Measurements from ENCODE around the gene ITGA11. TPM values are rescaled to one million over a fixed set of nuclear protein-coding genes. Genes with fewer than 3 reads are reported as not detected.
"Not testable (repeated sequence)": the region's sequence is repeated elsewhere in the genome, so short reads cannot be mapped to it uniquely, and the experiment has no call there.

The ITGA11 gene
- total RNA-seq, 2 experiments from 2014 or later = 1.7 to 3.6 TPM

GRCh38 chr15:68399096-68400065 is 32.6 kb downstream of the ITGA11 start:
- CTCF ChIA-PET = interaction anchor here (1.6 kb wide), 1 partner anchor 93 kb away, joined by 6 read pairs; no protein-coding TSS in a partner anchor
- POLR2A ChIA-PET = interaction anchor here (1.2 kb wide), 1 partner anchor 170 kb away, joined by 3 read pairs; the partner anchor contains the start of gene CLN6
- no peak for DNase-seq
- intact Hi-C loops (cut with micrococcal nuclease) = no loop called here
- Mint-ChIP-seq H3K27ac (no peak overlapping the region), H3K27me3 (peaks cover 5% of the 10 kb centered on the region), H3K4me1 (ENCODE audit: low read depth) (no peaks in the 10 kb centered on the region), H3K36me3 (ENCODE audit: low read depth) (no peaks in the 10 kb centered on the region), H3K4me3 (no peak overlapping the region), H3K9me3 (peaks cover 7% of the 10 kb centered on the region)
- TF ChIP-seq, protein P1, sequence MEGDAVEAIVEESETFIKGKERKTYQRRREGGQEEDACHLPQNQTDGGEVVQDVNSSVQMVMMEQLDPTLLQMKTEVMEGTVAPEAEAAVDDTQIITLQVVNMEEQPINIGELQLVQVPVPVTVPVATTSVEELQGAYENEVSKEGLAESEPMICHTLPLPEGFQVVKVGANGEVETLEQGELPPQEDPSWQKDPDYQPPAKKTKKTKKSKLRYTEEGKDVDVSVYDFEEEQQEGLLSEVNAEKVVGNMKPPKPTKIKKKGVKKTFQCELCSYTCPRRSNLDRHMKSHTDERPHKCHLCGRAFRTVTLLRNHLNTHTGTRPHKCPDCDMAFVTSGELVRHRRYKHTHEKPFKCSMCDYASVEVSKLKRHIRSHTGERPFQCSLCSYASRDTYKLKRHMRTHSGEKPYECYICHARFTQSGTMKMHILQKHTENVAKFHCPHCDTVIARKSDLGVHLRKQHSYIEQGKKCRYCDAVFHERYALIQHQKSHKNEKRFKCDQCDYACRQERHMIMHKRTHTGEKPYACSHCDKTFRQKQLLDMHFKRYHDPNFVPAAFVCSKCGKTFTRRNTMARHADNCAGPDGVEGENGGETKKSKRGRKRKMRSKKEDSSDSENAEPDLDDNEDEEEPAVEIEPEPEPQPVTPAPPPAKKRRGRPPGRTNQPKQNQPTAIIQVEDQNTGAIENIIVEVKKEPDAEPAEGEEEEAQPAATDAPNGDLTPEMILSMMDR (IDR thresholded peaks at IDR 0.05) = no peak
- peak; percentile 37 for ATAC-seq

- H3K4me1 Mint-ChIP-seq (ENCODE audit: low read depth); H3K27ac Mint-ChIP-seq; CTCF ChIA-PET; POLR2A ChIA-PET; H3K9me3 Mint-ChIP-seq; H3K36me3 Mint-ChIP-seq (ENCODE audit: low read depth); H3K4me3 Mint-ChIP-seq; ATAC-seq; intact Hi-C loops (cut with micrococcal nuclease); DNase-seq: not testable (repeated sequence)
- H3K27me3 Mint-ChIP-seq = peaks cover 12% of the 10 kb centered on the region
Measured at GRCh38 chr15:68397999-68398398, 34.0 kb downstream of the ITGA11 start.

- Mint-ChIP-seq H3K27ac (no peak overlapping the region), H3K9me3 (peaks cover 4% of the 10 kb centered on the region), H3K36me3 (ENCODE audit: low read depth) (no peaks in the 10 kb centered on the region), H3K27me3 (peaks cover 24% of the 10 kb centered on the region), H3K4me1 (ENCODE audit: low read depth) (no peaks in the 10 kb centered on the region), H3K4me3 (no peak overlapping the region)
- TF ChIP-seq, protein P1 (IDR thresholded peaks at IDR 0.05) = no peak
- CTCF ChIA-PET = interaction anchor here (0.6 to 1.4 kb wide), 4 partner anchors 13 to 93 kb away, joined by 3 to 5 read pairs (median 3); no protein-coding TSS in a partner anchor
- no peak for DNase-seq
- peak; percentile 13 for ATAC-seq
- intact Hi-C loops (cut with micrococcal nuclease) = no loop called here
- POLR2A ChIA-PET = no interaction called here
Measured at GRCh38 chr15:68396068-68396467, 35.9 kb downstream of the ITGA11 start.

- ATAC-seq (no peak), DNase-seq (no peak)
- CTCF ChIA-PET = interaction anchor here (1.5 kb wide), 1 partner anchor 138 kb away, joined by 7 read pairs; no protein-coding TSS in a partner anchor
- no peaks in the 10 kb centered on the region for H3K9me3 Mint-ChIP-seq
- TF ChIP-seq, protein P1 (IDR thresholded peaks at IDR 0.05) = no peak
- H3K27me3 Mint-ChIP-seq = peaks cover 25% of the 10 kb centered on the region
- H3K27ac Mint-ChIP-seq = no peak overlapping the region
- no peak overlapping the region for H3K4me3 Mint-ChIP-seq
- H3K36me3 Mint-ChIP-seq (ENCODE audit: low read depth) = no peaks in the 10 kb centered on the region
- peaks cover 2% of the 10 kb centered on the region for H3K4me1 Mint-ChIP-seq (ENCODE audit: low read depth)
- intact Hi-C loops (cut with micrococcal nuclease) = no loop called here
- POLR2A ChIA-PET = no interaction called here
Measured at GRCh38 chr15:68391121-68391520, 40.8 kb downstream of the ITGA11 start.

DNA sequence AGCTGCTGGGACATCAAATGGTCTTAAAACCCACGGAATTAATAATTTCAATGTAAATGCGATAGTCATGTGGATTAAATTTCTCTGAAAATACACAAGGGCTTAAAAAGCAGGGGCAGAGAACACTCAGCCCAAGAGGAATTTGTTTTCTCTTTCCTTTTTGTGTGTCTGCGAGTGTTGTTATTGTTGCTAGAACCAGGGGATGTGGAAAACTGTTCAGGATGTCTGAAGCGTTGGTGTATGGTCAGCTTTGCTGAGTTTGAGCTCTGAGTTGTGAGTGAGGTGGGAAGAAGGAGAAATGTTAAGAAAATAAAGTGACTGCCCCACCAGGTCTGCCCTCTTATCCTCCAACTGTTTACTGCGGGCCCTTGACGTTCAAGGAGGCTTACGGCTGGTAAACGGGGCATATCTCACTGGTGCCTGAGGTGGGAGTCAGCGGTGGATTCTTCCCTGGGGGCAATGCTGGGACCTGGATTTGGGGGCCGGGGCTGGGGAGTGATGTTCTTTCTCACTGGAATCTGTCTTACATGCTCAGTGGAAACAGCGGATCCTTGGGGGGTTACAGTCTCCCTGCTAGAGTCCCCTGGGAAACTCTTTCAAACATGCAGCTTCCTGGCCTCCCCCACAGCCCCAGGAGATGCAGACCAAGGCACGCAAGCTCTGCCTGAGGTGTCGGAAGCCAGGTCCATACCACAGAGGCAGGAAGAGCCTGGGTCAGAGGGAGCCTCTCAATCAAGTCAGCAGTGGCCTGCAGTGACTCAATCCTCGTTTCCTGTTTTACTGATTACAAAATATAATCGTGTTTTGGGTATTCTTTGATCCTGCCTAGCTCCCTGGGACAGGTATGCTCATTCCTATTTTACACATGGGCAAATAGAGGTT is 41.8 kb downstream of the ITGA11 start:
- Mint-ChIP-seq H3K36me3 (ENCODE audit: low read depth) (no peaks in the 10 kb centered on the region), H3K4me3 (no peak overlapping the region), H3K9me3 (no peaks in the 10 kb centered on the region), H3K4me1 (ENCODE audit: low read depth) (peaks cover 2% of the 10 kb centered on the region), H3K27me3 (peaks cover 25% of the 10 kb centered on the region), H3K27ac (no peak overlapping the region)
- peak; percentile 73 for ATAC-seq
- peak; percentile 30 for DNase-seq
- ChIA-PET CTCF (interaction anchor here (0.7 to 1.5 kb wide), 3 partner anchors 84 to 137 kb away, joined by 3 to 7 read pairs (median 3); no protein-coding TSS in a partner anchor), POLR2A (no interaction called here)
- TF ChIP-seq, protein P1 (IDR thresholded peaks at IDR 0.05) = no peak
- intact Hi-C loops (cut with micrococcal nuclease) = no loop called here

Data from activated CD8-positive, alpha-beta T cell treated with anti-CD3 and anti-CD28 coated beads for 36 hours (primary cell).